Measurements from ENCODE around the gene SCGB1D2.

SCGB1D2 gene

GRCh38 chr11:62241095-62241494, 944 bp upstream of the SCGB1D2 start:
- no CpG with 5 or more reads among the region's 3 CpGs for WGBS (ENCODE audit: extremely low coverage, insufficient coverage, low lambda C conversion rate)
- DNase-seq, result no peak
- H3K79me2 ChIP-seq (ENCODE audit: control insufficient read depth, insufficient read depth, low read length), result no peaks in the 10 kb centered on the region
- H3K18ac ChIP-seq (ENCODE audit: low read length), result no peak overlapping the region
- H2AK5ac ChIP-seq (ENCODE audit: low read length), result no peak overlapping the region
- no peaks in the 10 kb centered on the region for H3K79me1 ChIP-seq (ENCODE audit: low read length)
- H4K8ac ChIP-seq (ENCODE audit: low read depth, low read length), result no peak overlapping the region
- no peaks in the 10 kb centered on the region for H3K27me3 ChIP-seq (ENCODE audit: insufficient read depth, low read length, poor library complexity)
- H3K9ac ChIP-seq (ENCODE audit: low read length), result no peak overlapping the region
- no peak overlapping the region for H3K27ac ChIP-seq (ENCODE audit: low read depth, low read length)
- H3K4me2 ChIP-seq (ENCODE audit: low read length), result no peak overlapping the region
- no peak overlapping the region for H4K5ac ChIP-seq (ENCODE audit: low read length)
- no peak overlapping the region for H3K23ac ChIP-seq (ENCODE audit: low read length)
- H3K4ac ChIP-seq (ENCODE audit: low read depth, low read length), result no peak overlapping the region
- H3K36me3 ChIP-seq (ENCODE audit: control insufficient read depth, insufficient read depth, low read length), result no peaks in the 10 kb centered on the region
- H2BK15ac ChIP-seq (replicated peaks; ENCODE audit: low read depth), result no peak overlapping the region
- H3K56ac ChIP-seq (ENCODE audit: low read length), result no peak overlapping the region
- no peak overlapping the region for H3K4me3 ChIP-seq (ENCODE audit: low read length)
- H2BK120ac ChIP-seq (ENCODE audit: low read depth, low read length), result no peak overlapping the region
- H2BK5ac ChIP-seq (ENCODE audit: low read length), result no peak overlapping the region
- no peaks in the 10 kb centered on the region for H3K4me1 ChIP-seq (ENCODE audit: control insufficient read depth, low read depth, low read length)

DNA sequence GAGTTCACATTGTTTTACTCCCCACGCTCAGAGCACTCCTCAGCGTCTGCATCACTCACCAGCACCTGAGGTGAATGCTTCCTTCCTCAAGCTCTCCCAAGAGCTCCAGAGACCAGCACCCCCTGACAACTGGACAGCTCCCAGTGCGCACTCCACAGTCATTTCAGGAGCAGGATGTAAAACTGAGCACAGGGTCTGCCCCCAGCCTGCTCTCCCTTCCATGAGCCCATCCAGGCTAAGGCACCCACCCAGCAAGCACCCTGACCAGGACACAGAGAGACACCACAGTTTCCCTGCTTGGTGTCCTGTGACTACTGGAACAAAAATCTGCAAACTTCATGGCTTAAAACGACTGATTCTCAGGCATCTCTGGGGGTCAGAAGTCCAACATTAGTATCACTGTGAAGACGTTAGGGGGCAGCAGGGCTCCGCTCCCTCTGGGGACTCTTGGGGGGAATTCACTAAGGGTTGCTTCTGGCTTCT, 3.3 kb downstream of the SCGB1D2 start:
- Histone ChIP-seq H3K4me3 (ENCODE audit: low read length) (no peak overlapping the region), H3K18ac (ENCODE audit: low read length) (no peak overlapping the region), H4K5ac (ENCODE audit: low read length) (no peak overlapping the region), H2BK5ac (ENCODE audit: low read length) (no peak overlapping the region), H3K9ac (ENCODE audit: low read length) (no peak overlapping the region), H3K27me3 (ENCODE audit: insufficient read depth, low read length, poor library complexity) (no peaks in the 10 kb centered on the region), H2AK5ac (ENCODE audit: low read length) (no peak overlapping the region), H3K56ac (ENCODE audit: low read length) (no peak overlapping the region), H3K4ac (ENCODE audit: low read depth, low read length) (no peak overlapping the region), H4K8ac (ENCODE audit: low read depth, low read length) (no peak overlapping the region), H3K79me1 (ENCODE audit: low read length) (no peaks in the 10 kb centered on the region), H3K79me2 (ENCODE audit: control insufficient read depth, insufficient read depth, low read length) (no peaks in the 10 kb centered on the region), H3K23ac (ENCODE audit: low read length) (no peak overlapping the region), H2BK120ac (ENCODE audit: low read depth, low read length) (no peak overlapping the region), H3K4me1 (ENCODE audit: control insufficient read depth, low read depth, low read length) (no peaks in the 10 kb centered on the region), H3K4me2 (ENCODE audit: low read length) (no peak overlapping the region), H3K27ac (ENCODE audit: low read depth, low read length) (no peak overlapping the region), H2BK15ac (replicated peaks; ENCODE audit: low read depth) (no peak overlapping the region), H3K36me3 (ENCODE audit: control insufficient read depth, insufficient read depth, low read length) (no peaks in the 10 kb centered on the region)
- DNase-seq, result peak; percentile 71
- no CpG with 5 or more reads among the region's 6 CpGs for WGBS (ENCODE audit: extremely low coverage, insufficient coverage, low lambda C conversion rate)

DNA sequence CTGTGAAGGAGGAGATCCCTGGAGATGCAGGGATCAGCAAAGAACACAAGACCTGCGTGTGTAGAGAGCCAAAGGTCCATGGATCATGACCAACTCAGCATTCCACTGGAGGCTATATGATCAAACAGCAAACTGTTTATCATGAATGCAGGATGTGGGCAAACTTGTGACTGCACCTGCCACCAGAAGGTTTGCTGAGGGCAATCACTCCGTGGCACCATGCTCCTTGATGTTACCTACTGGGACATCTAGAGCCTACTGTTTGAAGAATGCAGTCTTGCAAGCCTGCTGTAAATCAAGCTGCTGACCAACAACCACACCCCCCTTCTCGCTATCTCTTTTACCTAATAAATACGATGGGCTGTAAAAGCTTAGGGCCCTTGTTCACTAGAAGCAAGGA, 9.7 kb downstream of the SCGB1D2 start:
- Histone ChIP-seq H3K56ac (ENCODE audit: low read length) (no peak overlapping the region), H3K18ac (ENCODE audit: low read length) (no peak overlapping the region), H2BK120ac (ENCODE audit: low read depth, low read length) (no peak overlapping the region), H3K27ac (ENCODE audit: low read depth, low read length) (no peak overlapping the region), H3K4me3 (ENCODE audit: low read length) (no peak overlapping the region), H4K5ac (ENCODE audit: low read length) (no peak overlapping the region), H3K4ac (ENCODE audit: low read depth, low read length) (no peak overlapping the region), H3K27me3 (ENCODE audit: insufficient read depth, low read length, poor library complexity) (no peaks in the 10 kb centered on the region), H2BK5ac (ENCODE audit: low read length) (no peak overlapping the region), H3K79me2 (ENCODE audit: control insufficient read depth, insufficient read depth, low read length) (no peaks in the 10 kb centered on the region), H3K4me2 (ENCODE audit: low read length) (no peak overlapping the region), H2AK5ac (ENCODE audit: low read length) (no peak overlapping the region), H3K9ac (ENCODE audit: low read length) (no peak overlapping the region), H3K4me1 (ENCODE audit: control insufficient read depth, low read depth, low read length) (no peaks in the 10 kb centered on the region), H2BK15ac (replicated peaks; ENCODE audit: low read depth) (no peak overlapping the region), H4K8ac (ENCODE audit: low read depth, low read length) (no peak overlapping the region), H3K36me3 (ENCODE audit: control insufficient read depth, insufficient read depth, low read length) (no peaks in the 10 kb centered on the region), H3K79me1 (ENCODE audit: low read length) (no peaks in the 10 kb centered on the region), H3K23ac (ENCODE audit: low read length) (no peak overlapping the region)
- no CpG with 5 or more reads among the region's 4 CpGs for WGBS (ENCODE audit: extremely low coverage, insufficient coverage, low lambda C conversion rate)
- no peak for DNase-seq

DNA sequence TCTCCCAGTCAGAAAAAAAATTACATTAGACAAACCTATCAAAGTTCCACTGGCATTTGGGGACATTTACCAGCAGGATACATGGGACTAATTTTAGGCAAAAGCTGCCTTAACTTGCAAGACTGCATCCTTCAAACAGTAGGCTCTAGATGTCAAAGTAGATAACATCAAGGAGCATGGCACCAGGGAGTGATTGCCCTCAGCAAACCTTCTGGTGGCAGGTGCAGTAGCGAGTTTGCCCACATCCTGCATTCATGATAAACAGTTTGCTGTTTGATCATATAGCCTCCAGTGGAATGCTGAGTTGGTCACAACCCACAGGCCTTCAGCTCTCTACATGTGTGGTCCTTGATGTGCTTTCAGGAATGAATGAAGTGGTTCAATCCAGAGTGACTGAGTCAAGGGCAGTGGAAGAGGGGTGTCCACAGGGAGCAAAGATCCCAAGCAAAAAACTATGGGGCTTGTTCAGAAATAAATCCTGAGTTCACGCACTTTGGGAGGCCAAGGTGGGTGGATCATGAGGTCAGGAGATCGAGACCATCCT, 12.0 kb downstream of the SCGB1D2 start:
- Histone ChIP-seq H2BK15ac (replicated peaks; ENCODE audit: low read depth) (no peak overlapping the region), H4K5ac (ENCODE audit: low read length) (no peak overlapping the region), H4K8ac (ENCODE audit: low read depth, low read length) (no peak overlapping the region), H2BK120ac (ENCODE audit: low read depth, low read length) (no peak overlapping the region), H3K4me1 (ENCODE audit: control insufficient read depth, low read depth, low read length) (no peaks in the 10 kb centered on the region), H3K9ac (ENCODE audit: low read length) (no peak overlapping the region), H3K27ac (ENCODE audit: low read depth, low read length) (no peak overlapping the region), H3K36me3 (ENCODE audit: control insufficient read depth, insufficient read depth, low read length) (no peaks in the 10 kb centered on the region), H3K23ac (ENCODE audit: low read length) (no peak overlapping the region), H3K4me2 (ENCODE audit: low read length) (no peak overlapping the region), H3K4me3 (ENCODE audit: low read length) (no peak overlapping the region), H3K18ac (ENCODE audit: low read length) (no peak overlapping the region), H3K79me1 (ENCODE audit: low read length) (no peaks in the 10 kb centered on the region), H2BK5ac (ENCODE audit: low read length) (no peak overlapping the region), H3K79me2 (ENCODE audit: control insufficient read depth, insufficient read depth, low read length) (no peaks in the 10 kb centered on the region), H3K27me3 (ENCODE audit: insufficient read depth, low read length, poor library complexity) (no peaks in the 10 kb centered on the region), H2AK5ac (ENCODE audit: low read length) (no peak overlapping the region), H3K4ac (ENCODE audit: low read depth, low read length) (no peak overlapping the region), H3K56ac (ENCODE audit: low read length) (no peak overlapping the region)
- DNase-seq, result no peak
- WGBS (ENCODE audit: extremely low coverage, insufficient coverage, low lambda C conversion rate), result no CpG with 5 or more reads among the region's 3 CpGs

DNA sequence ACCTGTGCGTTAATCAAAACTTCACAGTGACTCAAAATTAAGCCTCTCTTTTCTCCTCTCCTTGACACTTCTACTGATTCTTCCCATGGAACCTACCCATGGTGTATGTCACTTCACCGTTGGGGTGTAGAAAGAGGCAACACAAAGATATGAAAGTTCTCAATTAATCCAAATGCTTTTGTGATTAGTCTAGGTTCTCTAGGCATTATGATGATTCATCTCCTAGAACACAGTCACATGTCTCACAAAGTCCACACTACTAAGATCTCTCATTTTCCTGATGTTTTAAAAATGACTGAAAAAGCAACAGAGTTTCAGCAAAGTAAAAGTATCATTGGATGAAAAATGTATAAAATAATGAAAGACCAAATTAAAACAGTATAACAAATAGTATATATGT, 14.2 kb downstream of the SCGB1D2 start:
- H3K79me1 ChIP-seq (ENCODE audit: low read length), result no peaks in the 10 kb centered on the region
- no peak overlapping the region for H2BK120ac ChIP-seq (ENCODE audit: low read depth, low read length)
- H3K4me3 ChIP-seq (ENCODE audit: low read length), result no peak overlapping the region
- H3K36me3 ChIP-seq (ENCODE audit: control insufficient read depth, insufficient read depth, low read length), result no peaks in the 10 kb centered on the region
- H3K23ac ChIP-seq (ENCODE audit: low read length), result no peak overlapping the region
- H2AK5ac ChIP-seq (ENCODE audit: low read length), result no peak overlapping the region
- H3K79me2 ChIP-seq (ENCODE audit: control insufficient read depth, insufficient read depth, low read length), result no peaks in the 10 kb centered on the region
- H2BK15ac ChIP-seq (replicated peaks; ENCODE audit: low read depth), result no peak overlapping the region
- no peak overlapping the region for H4K5ac ChIP-seq (ENCODE audit: low read length)
- H3K4ac ChIP-seq (ENCODE audit: low read depth, low read length), result no peak overlapping the region
- no CpG with 5 or more reads among the region's 2 CpGs for WGBS (ENCODE audit: extremely low coverage, insufficient coverage, low lambda C conversion rate)
- no peaks in the 10 kb centered on the region for H3K4me1 ChIP-seq (ENCODE audit: control insufficient read depth, low read depth, low read length)
- H3K56ac ChIP-seq (ENCODE audit: low read length), result no peak overlapping the region
- H2BK5ac ChIP-seq (ENCODE audit: low read length), result no peak overlapping the region
- H3K27me3 ChIP-seq (ENCODE audit: insufficient read depth, low read length, poor library complexity), result no peaks in the 10 kb centered on the region
- H4K8ac ChIP-seq (ENCODE audit: low read depth, low read length), result no peak overlapping the region
- H3K9ac ChIP-seq (ENCODE audit: low read length), result no peak overlapping the region
- H3K18ac ChIP-seq (ENCODE audit: low read length), result no peak overlapping the region
- no peak for DNase-seq
- H3K4me2 ChIP-seq (ENCODE audit: low read length), result no peak overlapping the region
- H3K27ac ChIP-seq (ENCODE audit: low read depth, low read length), result no peak overlapping the region

DNA sequence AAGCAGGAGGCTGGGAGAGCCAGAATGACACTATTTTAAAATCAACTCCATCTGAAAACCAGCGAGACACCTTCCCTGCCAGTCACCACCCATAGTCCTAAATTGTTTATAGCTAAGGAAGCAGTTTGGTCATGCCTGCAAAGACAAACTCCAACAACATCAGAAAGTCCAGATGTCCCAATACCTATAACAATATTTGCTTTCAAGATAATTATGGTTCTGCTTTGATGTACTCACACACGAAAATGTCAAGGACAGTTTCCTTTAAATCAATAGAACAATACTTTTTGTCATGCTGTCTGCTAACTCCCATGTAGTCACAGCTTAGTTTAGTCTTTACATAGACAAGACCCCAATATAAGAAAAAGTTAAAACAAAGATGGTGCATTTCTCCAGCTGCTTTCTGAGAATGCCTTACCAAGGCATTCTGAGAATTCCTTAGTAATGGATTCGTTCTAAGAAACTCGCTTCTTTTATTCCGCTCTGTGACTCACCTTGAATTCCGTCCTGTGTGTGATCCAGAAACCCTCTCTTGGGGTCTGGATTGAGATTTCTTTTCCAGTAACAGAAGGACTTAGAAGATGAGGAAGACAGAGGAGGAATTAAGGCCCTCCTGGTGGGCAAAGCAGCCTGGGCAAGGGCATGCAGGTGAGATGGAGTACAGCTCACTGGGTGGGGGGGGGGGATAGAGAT, 18.4 kb downstream of the SCGB1D2 start:
- H3K27ac ChIP-seq (ENCODE audit: low read depth, low read length), result no peak overlapping the region
- H3K79me2 ChIP-seq (ENCODE audit: control insufficient read depth, insufficient read depth, low read length), result no peaks in the 10 kb centered on the region
- no peak overlapping the region for H3K4me2 ChIP-seq (ENCODE audit: low read length)
- H4K5ac ChIP-seq (ENCODE audit: low read length), result no peak overlapping the region
- H2AK5ac ChIP-seq (ENCODE audit: low read length), result no peak overlapping the region
- H2BK5ac ChIP-seq (ENCODE audit: low read length), result no peak overlapping the region
- H3K79me1 ChIP-seq (ENCODE audit: low read length), result no peaks in the 10 kb centered on the region
- H3K23ac ChIP-seq (ENCODE audit: low read length), result no peak overlapping the region
- H3K27me3 ChIP-seq (ENCODE audit: insufficient read depth, low read length, poor library complexity), result no peaks in the 10 kb centered on the region
- no peak overlapping the region for H4K8ac ChIP-seq (ENCODE audit: low read depth, low read length)
- no peaks in the 10 kb centered on the region for H3K4me1 ChIP-seq (ENCODE audit: control insufficient read depth, low read depth, low read length)
- no peak overlapping the region for H3K9ac ChIP-seq (ENCODE audit: low read length)
- H3K18ac ChIP-seq (ENCODE audit: low read length), result no peak overlapping the region
- WGBS (ENCODE audit: extremely low coverage, insufficient coverage, low lambda C conversion rate), result no CpG with 5 or more reads among the region's 6 CpGs
- no peak overlapping the region for H3K4me3 ChIP-seq (ENCODE audit: low read length)
- H3K4ac ChIP-seq (ENCODE audit: low read depth, low read length), result no peak overlapping the region
- no peaks in the 10 kb centered on the region for H3K36me3 ChIP-seq (ENCODE audit: control insufficient read depth, insufficient read depth, low read length)
- no peak overlapping the region for H3K56ac ChIP-seq (ENCODE audit: low read length)
- DNase-seq, result peak; percentile 35
- H2BK15ac ChIP-seq (replicated peaks; ENCODE audit: low read depth), result no peak overlapping the region
- no peak overlapping the region for H2BK120ac ChIP-seq (ENCODE audit: low read depth, low read length)
